Activated naive CD4-positive, alpha-beta T cell treated with anti-CD3 and anti-CD28 coated beads, Interleukin-2, amount 10 ng/mL, durations not matched to agents 7 days and 5 days (primary cell): Measurements from ENCODE around the gene CR1.
"Not testable (repeated sequence)": the region's sequence is repeated elsewhere in the genome, so short reads cannot be mapped to it uniquely, and the experiment has no call there.

Source experiments
- CTCF ChIA-PET: fragments of 350-600 bp; sonication (Branson Sonifier 250); formaldehyde crosslinking; loops from one replicate; lab custom pipeline; 2021; ENCODE audit warnings: antibody characterized with exemption; lab: Charles Lee
- DNase-seq: peaks from one replicate; pipeline ENCODE4 v3.0.0-alpha.2; 2020
- H3K27ac Mint-ChIP-seq: one replicate; pipeline ENCODE4 v1.8.0; 2021; ENCODE audit warnings: mild to moderate bottlenecking, moderate library complexity, mixed read lengths
- H3K27me3 Mint-ChIP-seq: one replicate; pipeline ENCODE4 v1.8.0; 2021; ENCODE audit warnings: mild to moderate bottlenecking, mixed read lengths
- H3K36me3 Mint-ChIP-seq: one replicate; pipeline ENCODE4 v1.8.0; 2021; ENCODE audit warnings: mixed read lengths
- H3K4me1 Mint-ChIP-seq: one replicate; pipeline ENCODE4 v1.8.0; 2021; ENCODE audit warnings: mixed read lengths
- H3K4me3 Mint-ChIP-seq: one replicate; pipeline ENCODE4 v1.8.0; 2021; ENCODE audit warnings: mild to moderate bottlenecking, moderate library complexity, mixed read lengths
- H3K9me3 Mint-ChIP-seq: one replicate; pipeline ENCODE4 v1.8.0; 2021; ENCODE audit warnings: mixed read lengths

CR1 gene

GRCh38 chr1:207519505-207520399 lies 23.8 kb downstream of the CR1 start:
- CTCF ChIA-PET, result interaction anchor here (0.6 kb wide), 2 partner anchors 413 to 433 kb away, joined by 3 read pairs; no protein-coding TSS in a partner anchor
- H3K9me3 Mint-ChIP-seq, result no peaks in the 10 kb centered on the region
- H3K4me3 Mint-ChIP-seq, result no peak overlapping the region
- peaks cover 13% of the 10 kb centered on the region for H3K27me3 Mint-ChIP-seq
- H3K36me3 Mint-ChIP-seq, result no peaks in the 10 kb centered on the region
- no peak for DNase-seq
- no peak overlapping the region for H3K27ac Mint-ChIP-seq
- H3K4me1 Mint-ChIP-seq, result no peaks in the 10 kb centered on the region

DNA sequence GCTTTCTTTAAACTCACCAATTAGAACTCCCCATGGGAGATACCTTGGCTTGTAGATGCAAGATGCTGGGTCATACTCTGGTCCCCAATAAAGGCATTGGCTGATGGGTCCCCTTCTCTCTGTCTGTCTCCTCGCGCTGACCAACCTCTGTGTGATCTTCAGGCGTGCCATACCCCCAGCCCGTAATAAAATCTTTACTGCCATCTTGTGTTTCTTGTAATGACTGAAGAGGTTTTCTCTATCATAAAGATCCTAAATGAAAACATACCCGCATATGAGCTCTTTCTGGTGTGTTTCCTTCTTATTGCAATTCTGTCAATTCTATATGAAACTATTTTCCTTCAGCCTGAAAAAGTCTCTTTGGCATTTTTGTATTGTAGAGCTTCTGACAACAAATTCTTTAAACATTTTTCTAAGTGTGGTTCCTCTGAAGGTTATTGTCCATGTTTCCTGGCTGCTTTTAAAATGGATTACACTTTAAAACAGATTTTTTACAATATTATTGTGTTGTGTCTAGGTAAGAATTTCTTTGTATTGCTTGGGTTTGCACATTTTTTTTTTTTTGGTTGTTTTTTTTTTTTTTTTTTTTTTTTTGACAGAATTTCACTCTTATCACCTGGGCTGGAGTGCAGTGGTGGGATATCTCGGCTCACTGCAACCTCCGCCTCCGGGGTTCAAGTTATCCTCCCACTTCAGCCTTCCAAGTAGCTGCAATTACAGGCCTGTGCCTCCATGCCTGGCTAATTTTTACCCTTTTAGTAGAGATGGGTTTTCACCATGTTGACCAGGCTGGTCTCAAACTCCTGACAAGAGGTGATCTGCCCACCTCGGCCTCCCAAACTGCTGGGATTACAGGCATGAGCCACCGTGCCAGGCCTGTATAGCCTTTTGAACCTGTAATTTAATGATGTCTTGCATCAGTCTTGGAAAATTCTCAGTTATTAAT lies 24.7 kb downstream of the CR1 start:
- DNase-seq, H3K4me3 Mint-ChIP-seq, CTCF ChIA-PET, H3K36me3 Mint-ChIP-seq, H3K27ac Mint-ChIP-seq, H3K4me1 Mint-ChIP-seq, H3K9me3 Mint-ChIP-seq: not testable (repeated sequence)
- peaks cover 15% of the 10 kb centered on the region for H3K27me3 Mint-ChIP-seq

GRCh38 chr1:207525239-207525638 lies 29.3 kb downstream of the CR1 start:
- H3K9me3 Mint-ChIP-seq, H3K27me3 Mint-ChIP-seq, H3K27ac Mint-ChIP-seq, H3K4me3 Mint-ChIP-seq, H3K36me3 Mint-ChIP-seq, DNase-seq, CTCF ChIA-PET, H3K4me1 Mint-ChIP-seq: not testable (repeated sequence)

- CTCF ChIA-PET, H3K27ac Mint-ChIP-seq, H3K4me1 Mint-ChIP-seq: not testable (repeated sequence)
These were observed 32.4 kb downstream of the CR1 start for GRCh38 chr1:207528401-207528800.

GRCh38 chr1:207536263-207536662 lies 40.3 kb downstream of the CR1 start:
- H3K9me3 Mint-ChIP-seq, CTCF ChIA-PET, H3K27me3 Mint-ChIP-seq, DNase-seq, H3K4me3 Mint-ChIP-seq, H3K4me1 Mint-ChIP-seq, H3K27ac Mint-ChIP-seq, H3K36me3 Mint-ChIP-seq: not testable (repeated sequence)

More at GRCh38 chr1:207528401-207528800, 32.4 kb downstream of the CR1 start:
- H3K27me3 Mint-ChIP-seq, DNase-seq, H3K36me3 Mint-ChIP-seq, H3K9me3 Mint-ChIP-seq, H3K4me3 Mint-ChIP-seq: not testable (repeated sequence)

- not testable (repeated sequence) for H3K4me3 Mint-ChIP-seq
These were observed 50.9 kb downstream of the CR1 start for GRCh38 chr1:207546677-207547357.

DNA sequence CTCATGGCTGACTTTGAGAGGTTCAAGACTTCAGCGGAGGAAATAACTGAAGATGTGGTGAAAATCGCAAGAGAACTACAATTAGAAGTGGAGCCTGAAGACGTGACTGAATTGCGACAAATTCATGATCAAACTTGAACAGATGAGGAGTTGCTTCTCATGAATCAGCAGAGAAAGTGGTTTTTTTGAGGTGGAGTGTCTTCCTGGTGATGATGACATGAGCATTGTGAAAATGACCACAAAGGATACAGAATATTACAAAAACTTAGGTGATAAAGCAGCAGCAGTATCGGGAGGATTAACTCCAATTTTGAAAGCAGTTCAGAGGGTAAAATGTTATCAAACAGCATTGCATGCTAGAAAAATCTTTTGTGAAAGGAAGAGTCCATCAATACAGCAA lies 58.9 kb downstream of the CR1 start:
- H3K4me1 Mint-ChIP-seq, CTCF ChIA-PET, H3K27ac Mint-ChIP-seq, H3K27me3 Mint-ChIP-seq, H3K4me3 Mint-ChIP-seq, DNase-seq, H3K36me3 Mint-ChIP-seq, H3K9me3 Mint-ChIP-seq: not testable (repeated sequence)

More at GRCh38 chr1:207546677-207547357, 50.9 kb downstream of the CR1 start:
- H3K36me3 Mint-ChIP-seq, H3K4me1 Mint-ChIP-seq, H3K9me3 Mint-ChIP-seq, H3K27ac Mint-ChIP-seq, DNase-seq, H3K27me3 Mint-ChIP-seq, CTCF ChIA-PET: not testable (repeated sequence)

- no peaks in the 10 kb centered on the region for H3K36me3 Mint-ChIP-seq
- CTCF ChIA-PET, result interaction anchor here (0.8 to 1.4 kb wide), 3 partner anchors 66 to 161 kb away, joined by 3 to 5 read pairs (median 4); no protein-coding TSS in a partner anchor
- H3K9me3 Mint-ChIP-seq, result no peaks in the 10 kb centered on the region
- H3K4me3 Mint-ChIP-seq, result no peak overlapping the region
- no peaks in the 10 kb centered on the region for H3K4me1 Mint-ChIP-seq
- DNase-seq, result peak; percentile 24
- H3K27me3 Mint-ChIP-seq, result peaks cover 14% of the 10 kb centered on the region
- H3K27ac Mint-ChIP-seq, result no peak overlapping the region
These were observed 69.8 kb downstream of the CR1 start for GRCh38 chr1:207565546-207566468.

DNA sequence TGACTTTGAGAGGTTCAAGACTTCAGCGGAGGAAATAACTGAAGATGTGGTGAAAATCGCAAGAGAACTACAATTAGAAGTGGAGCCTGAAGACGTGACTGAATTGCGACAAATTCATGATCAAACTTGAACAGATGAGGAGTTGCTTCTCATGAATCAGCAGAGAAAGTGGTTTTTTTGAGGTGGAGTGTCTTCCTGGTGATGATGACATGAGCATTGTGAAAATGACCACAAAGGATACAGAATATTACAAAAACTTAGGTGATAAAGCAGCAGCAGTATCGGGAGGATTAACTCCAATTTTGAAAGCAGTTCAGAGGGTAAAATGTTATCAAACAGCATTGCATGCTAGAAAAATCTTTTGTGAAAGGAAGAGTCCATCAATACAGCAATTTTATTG lies 76.0 kb downstream of the CR1 start:
- H3K4me3 Mint-ChIP-seq, H3K36me3 Mint-ChIP-seq, H3K27ac Mint-ChIP-seq, CTCF ChIA-PET, DNase-seq, H3K4me1 Mint-ChIP-seq, H3K9me3 Mint-ChIP-seq: not testable (repeated sequence)
- peaks cover 13% of the 10 kb centered on the region for H3K27me3 Mint-ChIP-seq

- H3K4me3 Mint-ChIP-seq, DNase-seq, H3K9me3 Mint-ChIP-seq, H3K27ac Mint-ChIP-seq, H3K4me1 Mint-ChIP-seq, CTCF ChIA-PET, H3K36me3 Mint-ChIP-seq: not testable (repeated sequence)
- H3K27me3 Mint-ChIP-seq, result peaks cover 15% of the 10 kb centered on the region
These were observed 77.1 kb downstream of the CR1 start for GRCh38 chr1:207573074-207573473.

DNA sequence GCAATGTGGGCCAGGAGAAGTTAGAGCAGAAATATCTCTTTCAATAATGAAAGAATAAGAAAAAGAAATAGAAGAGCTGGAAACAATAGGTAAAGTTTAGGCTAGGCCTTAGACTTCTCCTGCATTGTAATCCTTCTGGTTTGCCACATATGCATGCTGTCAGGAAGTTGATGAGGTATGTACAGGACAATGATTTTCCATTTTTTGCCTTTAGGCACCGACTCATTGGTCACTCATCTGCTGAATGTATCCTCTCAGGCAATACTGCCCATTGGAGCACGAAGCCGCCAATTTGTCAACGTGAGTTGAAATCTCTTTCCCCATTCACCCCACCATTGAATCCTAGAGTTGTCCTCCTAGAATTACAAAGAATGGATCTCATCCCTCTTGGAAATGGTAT lies 79.4 kb downstream of the CR1 start:
- not testable (repeated sequence) for H3K4me3 Mint-ChIP-seq, H3K9me3 Mint-ChIP-seq, DNase-seq, H3K36me3 Mint-ChIP-seq, H3K27ac Mint-ChIP-seq
- Mint-ChIP-seq H3K4me1 (peaks cover 12% of the 10 kb centered on the region), H3K27me3 (peaks cover 15% of the 10 kb centered on the region)
- CTCF ChIA-PET, result interaction anchor here (1.6 kb wide), 1 partner anchor 45 kb away, joined by 4 read pairs; no protein-coding TSS in a partner anchor

GRCh38 chr1:207578796-207579435 lies 83.0 kb downstream of the CR1 start:
- Mint-ChIP-seq H3K27ac (no peak overlapping the region), H3K9me3 (no peaks in the 10 kb centered on the region), H3K36me3 (no peaks in the 10 kb centered on the region), H3K4me1 (peaks cover 5% of the 10 kb centered on the region), H3K4me3 (no peak overlapping the region), H3K27me3 (peaks cover 25% of the 10 kb centered on the region)
- no peak for DNase-seq
- CTCF ChIA-PET, result interaction anchor here (0.7 to 3.7 kb wide), 13 partner anchors 14 to 386 kb away, joined by 3 to 19 read pairs (median 4); no protein-coding TSS in a partner anchor

GRCh38 chr1:207579436-207579799 lies 83.5 kb downstream of the CR1 start:
- H3K36me3 Mint-ChIP-seq, result no peaks in the 10 kb centered on the region

More at GRCh38 chr1:207579436-207579799, 83.5 kb downstream of the CR1 start:
- peak; percentile 65 for DNase-seq
- no peaks in the 10 kb centered on the region for H3K9me3 Mint-ChIP-seq
- no peak overlapping the region for H3K4me3 Mint-ChIP-seq
- H3K27me3 Mint-ChIP-seq, result peaks cover 23% of the 10 kb centered on the region
- CTCF ChIA-PET, result interaction anchor here (0.7 to 3.7 kb wide), 11 partner anchors 13 to 385 kb away, joined by 3 to 19 read pairs (median 6); no protein-coding TSS in a partner anchor
- no peak overlapping the region for H3K27ac Mint-ChIP-seq
- peaks cover 5% of the 10 kb centered on the region for H3K4me1 Mint-ChIP-seq
